AG09319 (cell line): ENCODE data around the gene HOXB8.

Experiments
- DNase-seq: peaks from one replicate; pipeline ENCODE4 v3.0.0-alpha.2; 2010; ENCODE audit warnings: low read depth; ENCODE audit errors: extremely low read depth
- TF ChIP-seq, protein P1 (sequence below): IDR thresholded peaks from 2 replicates; pipeline ENCODE4 v1.5.1; 2011; ENCODE audit warnings: low read depth, mild to moderate bottlenecking, inconsistent platforms, low read length, moderate library complexity

Gene HOXB8

DNA sequence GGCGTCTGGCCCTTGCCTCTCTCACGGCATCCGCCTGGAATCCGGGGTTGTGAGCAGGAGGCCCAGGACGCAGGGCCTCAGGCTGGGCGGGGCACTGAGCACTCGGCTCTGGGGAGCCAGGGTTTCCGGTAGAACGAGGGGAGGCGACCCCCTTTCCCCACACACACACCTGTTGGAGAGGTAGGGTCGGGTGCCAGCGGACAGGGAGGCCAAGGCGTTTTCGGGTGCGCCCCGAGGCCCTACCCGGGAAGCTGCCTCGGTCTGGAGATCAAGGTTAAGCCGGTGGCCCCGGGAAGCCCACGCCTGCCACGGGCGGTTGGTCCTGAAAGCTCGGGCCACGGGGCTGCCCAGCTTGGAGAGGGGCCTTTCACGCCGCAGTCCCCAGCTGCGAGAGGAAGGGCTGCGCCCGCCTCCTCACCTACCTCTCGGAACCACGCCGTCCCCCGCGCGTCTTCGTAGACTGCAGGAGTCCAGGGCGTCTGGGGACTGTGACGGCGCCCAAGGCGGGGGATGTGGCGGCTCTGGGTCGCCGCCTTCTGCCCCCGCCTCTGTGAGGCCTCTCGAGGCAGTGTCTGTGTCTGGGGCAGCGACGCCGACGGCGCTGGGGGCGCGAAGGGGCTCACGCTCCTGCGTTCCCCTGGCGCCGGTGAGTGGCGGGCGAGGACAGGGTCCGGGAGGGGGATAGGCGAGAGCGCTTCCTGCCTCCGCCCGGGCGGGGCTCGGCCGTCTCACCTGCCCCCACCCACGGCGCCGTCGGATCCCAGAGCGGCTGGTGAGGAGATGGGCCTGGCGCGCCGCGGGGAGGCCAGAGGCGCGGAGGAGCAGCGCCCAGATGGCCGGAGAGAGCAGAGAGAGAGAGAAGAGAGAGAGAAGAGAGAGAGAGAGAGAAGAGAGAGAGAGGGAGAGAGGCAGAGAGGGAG, 31.4 kb upstream of the HOXB8 start:
- TF ChIP-seq, protein P1, sequence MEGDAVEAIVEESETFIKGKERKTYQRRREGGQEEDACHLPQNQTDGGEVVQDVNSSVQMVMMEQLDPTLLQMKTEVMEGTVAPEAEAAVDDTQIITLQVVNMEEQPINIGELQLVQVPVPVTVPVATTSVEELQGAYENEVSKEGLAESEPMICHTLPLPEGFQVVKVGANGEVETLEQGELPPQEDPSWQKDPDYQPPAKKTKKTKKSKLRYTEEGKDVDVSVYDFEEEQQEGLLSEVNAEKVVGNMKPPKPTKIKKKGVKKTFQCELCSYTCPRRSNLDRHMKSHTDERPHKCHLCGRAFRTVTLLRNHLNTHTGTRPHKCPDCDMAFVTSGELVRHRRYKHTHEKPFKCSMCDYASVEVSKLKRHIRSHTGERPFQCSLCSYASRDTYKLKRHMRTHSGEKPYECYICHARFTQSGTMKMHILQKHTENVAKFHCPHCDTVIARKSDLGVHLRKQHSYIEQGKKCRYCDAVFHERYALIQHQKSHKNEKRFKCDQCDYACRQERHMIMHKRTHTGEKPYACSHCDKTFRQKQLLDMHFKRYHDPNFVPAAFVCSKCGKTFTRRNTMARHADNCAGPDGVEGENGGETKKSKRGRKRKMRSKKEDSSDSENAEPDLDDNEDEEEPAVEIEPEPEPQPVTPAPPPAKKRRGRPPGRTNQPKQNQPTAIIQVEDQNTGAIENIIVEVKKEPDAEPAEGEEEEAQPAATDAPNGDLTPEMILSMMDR = no peak

DNA sequence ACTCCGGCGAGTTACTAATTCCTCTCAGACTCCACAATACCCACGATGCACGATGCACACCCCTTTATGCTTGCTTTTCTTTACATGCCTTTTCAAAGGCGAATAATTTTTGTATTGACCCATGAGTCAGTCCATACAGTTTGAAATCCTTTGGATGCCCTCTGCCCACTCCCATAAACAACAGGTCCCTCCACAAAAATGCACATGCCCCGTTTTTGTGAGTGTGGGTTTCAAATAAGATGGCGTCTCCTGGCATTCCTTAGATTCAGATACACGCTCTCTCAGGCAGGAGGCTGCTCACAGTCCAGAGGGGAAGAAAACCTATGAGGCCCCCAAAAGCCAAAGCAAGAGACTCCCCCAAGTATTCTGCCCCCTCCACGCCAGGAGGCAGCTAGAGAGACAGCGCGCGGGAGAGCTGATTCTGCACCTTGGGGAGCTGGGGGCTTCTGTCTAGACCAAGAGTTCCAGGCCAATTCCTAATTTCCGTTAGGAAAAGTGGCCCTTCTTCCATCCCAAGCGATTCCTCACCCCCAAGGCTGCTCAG, 30.6 kb upstream of the HOXB8 start:
- TF ChIP-seq, protein P1 = no peak

More for the DNA sequence above, 31.4 kb upstream of the HOXB8 start:
- DNase-seq = no peak

DNA sequence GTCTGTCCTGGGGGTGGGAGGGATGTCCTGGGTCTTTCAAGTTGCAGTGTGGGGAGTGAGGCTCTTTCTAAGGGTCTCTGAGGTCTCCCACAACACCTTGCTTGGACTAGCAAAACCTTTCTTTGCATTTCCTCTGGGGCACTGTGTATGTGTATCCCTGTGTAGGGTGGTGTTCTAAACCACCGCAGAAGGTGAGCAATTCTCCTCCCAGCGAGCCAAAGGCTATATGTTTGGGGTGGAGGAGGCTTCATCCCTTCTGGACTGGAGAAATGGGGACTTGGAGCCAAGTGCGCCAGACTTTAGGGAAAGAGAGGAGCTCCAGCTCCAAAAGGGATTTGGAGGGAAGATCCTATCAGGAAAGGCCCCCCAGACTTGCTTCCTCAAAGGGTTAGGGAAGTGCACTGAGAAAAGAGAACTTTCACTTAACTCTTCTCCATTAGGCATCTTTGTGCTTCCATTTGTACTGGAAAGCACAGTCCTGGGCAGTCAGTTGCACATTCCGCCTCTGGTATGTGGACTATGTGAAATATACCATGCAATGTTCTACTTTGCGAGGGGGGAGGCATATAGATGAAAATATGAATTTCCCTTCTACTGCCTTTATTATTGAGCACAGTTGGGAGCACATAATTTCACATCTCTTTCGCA, 29.9 kb upstream of the HOXB8 start:
- no peak for DNase-seq
- TF ChIP-seq, protein P1 = no peak

More for the DNA sequence above, 30.6 kb upstream of the HOXB8 start:
- DNase-seq = no peak

DNA sequence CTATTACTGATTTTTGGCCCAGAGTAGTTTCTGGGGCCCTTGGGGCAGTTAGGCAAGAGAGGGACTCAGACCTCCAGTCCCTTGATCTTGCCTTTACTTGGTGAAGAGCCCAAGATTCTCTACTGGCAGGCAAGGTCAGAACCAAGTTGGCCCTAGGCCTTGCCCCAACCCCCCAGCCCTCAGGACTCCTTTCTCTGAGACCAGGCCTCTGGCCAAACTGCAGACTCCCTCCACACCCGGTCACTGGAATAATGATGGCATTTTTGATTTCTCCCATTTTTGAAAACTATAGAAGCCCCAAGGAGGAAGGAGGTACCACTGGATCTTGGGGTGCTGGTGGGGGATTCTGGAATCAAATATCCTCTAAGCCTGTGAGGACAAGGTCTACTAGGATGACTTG, 29.1 kb upstream of the HOXB8 start:
- DNase-seq = no peak
- TF ChIP-seq, protein P1 = no peak

DNA sequence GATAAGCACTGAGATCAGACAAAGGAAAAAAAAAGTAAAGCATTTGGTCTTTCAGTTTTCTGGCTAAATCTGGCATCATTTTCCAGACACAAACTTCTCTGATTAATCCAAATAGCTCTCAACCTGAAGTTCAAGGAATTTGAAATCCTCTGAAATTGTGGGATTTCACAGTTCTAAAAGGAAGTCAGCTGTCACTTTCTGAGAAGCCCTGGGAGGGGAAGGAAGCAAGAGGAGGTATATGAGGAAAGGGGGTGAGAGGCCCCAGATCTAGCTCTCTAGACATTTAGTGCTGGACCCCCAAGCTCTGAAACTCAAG, 28.6 kb upstream of the HOXB8 start:
- TF ChIP-seq, protein P1 = no peak
- DNase-seq = no peak

DNA sequence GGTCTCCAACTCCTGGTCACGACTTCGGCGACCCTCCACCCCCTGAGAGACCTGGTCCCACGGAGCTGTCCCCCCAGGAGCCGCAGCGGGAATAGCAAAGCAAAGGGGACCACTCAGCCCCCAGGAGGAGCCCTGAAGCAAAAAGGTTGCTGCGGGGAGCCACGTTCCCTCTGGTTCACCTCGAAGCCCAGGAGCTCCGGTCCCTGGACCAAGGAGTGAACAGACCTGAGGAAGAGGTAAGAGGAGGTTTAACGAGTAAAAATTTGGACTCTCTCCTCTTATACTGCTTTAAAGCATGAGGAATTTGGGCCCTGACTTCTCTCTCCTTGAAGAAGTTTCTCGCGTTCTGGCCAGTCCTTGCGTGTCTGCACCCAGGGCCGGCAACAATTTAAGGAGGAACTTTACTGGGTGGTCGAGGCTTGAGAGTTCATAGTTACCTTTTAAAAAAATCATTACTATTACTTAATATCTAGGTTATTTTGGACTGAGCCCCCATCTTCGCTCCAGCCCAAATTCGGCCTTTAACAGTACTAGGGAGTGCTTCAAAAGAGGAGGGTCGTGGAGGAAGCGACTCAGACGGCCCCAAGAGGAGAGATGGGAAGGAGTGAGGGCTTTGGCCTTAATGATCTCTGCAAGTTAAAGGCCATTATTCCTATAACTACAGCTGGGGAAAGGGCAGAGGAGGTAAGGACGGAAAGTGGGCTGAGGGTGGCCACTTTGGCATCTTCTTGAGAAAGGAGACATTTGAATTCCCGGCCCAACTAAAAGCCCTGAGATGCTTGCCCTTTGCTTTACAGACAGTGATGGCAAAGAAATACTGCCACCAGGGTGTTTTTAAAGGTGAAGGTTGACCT, 28.0 kb upstream of the HOXB8 start:
- DNase-seq = no peak

More for the DNA sequence above, 28.0 kb upstream of the HOXB8 start:
- TF ChIP-seq, protein P1 = no peak
